ENCODE measurements around the gene CHRNA9.
A peak's percentile ranks its signal among the peaks of the same experiment; 100 is the strongest.
"Not testable (repeated sequence)": the region's sequence is repeated elsewhere in the genome, so short reads cannot be mapped to it uniquely, and the experiment has no call there.

The CHRNA9 gene, protein sequence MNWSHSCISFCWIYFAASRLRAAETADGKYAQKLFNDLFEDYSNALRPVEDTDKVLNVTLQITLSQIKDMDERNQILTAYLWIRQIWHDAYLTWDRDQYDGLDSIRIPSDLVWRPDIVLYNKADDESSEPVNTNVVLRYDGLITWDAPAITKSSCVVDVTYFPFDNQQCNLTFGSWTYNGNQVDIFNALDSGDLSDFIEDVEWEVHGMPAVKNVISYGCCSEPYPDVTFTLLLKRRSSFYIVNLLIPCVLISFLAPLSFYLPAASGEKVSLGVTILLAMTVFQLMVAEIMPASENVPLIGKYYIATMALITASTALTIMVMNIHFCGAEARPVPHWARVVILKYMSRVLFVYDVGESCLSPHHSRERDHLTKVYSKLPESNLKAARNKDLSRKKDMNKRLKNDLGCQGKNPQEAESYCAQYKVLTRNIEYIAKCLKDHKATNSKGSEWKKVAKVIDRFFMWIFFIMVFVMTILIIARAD

GRCh38 chr4:40334591-40335524 lies at the start of gene CHRNA9:
Gene CHRNA9 (plus strand): TSS chr4:40335333. CDS start chr4:40335468, 135 bp downstream.
- DNase-seq, result peak; percentile 6 to 30

DNA sequence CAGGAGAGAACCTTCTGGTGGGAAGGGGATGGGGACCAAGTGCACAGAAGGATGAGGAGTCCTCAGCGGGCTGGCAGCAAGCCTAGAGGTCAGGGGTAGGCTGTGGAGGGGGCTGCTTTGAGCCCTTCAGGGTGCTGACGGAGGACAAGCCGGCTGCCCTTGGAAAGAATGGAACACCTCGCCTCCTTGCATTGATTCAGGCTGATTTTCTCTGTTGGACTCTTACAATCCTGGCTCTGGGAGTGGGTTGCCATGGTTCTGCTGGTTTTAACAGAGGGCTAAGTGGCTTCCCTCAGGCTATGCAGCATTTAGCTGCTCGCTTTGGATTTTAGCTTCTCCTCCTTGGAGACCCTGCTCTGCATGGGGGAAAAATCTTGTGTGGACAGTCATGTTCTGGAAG lies 49.4 kb upstream of the CHRNA9 start:
- DNase-seq, result no peak

GRCh38 chr4:40288566-40288965 lies 46.6 kb upstream of the CHRNA9 start:
- no peak for DNase-seq

DNA sequence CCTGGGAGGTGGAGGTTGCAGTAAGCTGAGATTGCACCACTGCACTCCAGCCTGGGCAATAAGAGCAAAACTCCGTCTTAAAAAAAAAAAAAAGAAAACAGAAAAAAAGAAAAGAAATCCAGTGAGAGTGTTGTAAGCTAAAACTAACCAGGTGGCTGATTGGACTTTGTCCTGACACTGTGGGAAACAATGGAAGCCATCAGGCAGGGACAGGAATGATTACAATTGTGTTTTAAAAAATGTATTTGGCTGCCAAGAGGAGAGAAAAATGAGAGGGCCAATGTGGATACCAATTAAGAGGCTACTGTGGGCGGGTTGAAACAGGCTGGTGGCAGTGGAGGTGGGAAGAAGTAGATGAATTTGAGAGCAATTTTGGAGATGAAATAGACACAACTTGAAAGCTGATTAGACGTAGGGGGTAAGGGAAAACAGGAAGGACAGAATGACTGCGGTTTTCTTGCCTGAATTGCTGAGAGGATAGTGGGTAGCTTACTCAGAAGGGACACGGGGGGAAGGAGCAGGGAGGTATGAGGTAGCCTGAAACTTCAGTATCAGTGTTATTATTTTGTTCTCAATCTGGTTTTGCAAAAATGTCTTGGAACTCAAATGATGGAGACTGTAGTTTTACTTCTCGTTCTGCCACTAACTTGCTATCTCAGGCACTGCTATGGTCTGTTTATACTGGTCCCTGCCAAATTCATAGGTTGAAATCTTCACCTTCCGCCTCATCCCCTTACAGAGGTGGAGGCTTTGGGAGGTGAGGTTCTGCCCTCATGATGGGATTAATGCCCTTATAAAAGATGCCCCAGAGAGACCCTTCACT lies 45.6 kb upstream of the CHRNA9 start:
- DNase-seq, result no peak

DNA sequence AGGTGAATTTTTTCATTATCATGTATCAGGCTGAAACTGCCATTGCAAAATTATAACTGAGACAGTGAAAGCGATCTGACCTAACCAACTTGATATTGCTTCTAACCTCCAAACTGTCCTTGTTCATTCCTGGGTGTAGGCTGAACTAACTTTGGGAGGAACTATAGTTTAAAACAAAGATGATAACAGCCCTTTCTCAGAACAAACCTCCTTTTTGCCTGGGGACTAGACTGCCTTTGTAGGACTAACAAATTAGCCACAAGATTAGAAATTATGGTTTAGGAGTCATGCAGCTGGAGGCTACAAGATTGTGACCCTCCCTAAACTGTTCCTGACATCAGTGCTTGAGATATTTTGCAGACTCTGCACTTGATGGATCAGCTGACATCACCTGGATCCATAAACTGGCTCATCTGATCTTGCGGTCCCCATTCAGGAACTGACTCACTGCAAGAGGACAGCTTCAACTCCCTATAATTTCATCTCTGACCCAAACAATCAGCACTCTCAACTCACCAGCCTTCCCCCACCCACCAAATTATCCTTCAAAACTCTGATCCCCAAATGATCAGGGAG lies 44.4 kb upstream of the CHRNA9 start:
- not testable (repeated sequence) for DNase-seq

GRCh38 chr4:40292313-40292759 lies 42.8 kb upstream of the CHRNA9 start:
- DNase-seq, result no peak

GRCh38 chr4:40294339-40294738 lies 40.8 kb upstream of the CHRNA9 start:
- no peak for DNase-seq

GRCh38 chr4:40295030-40295429 lies 40.1 kb upstream of the CHRNA9 start:
- not testable (repeated sequence) for DNase-seq

- DNase-seq, result no peak
These were observed 39.6 kb upstream of the CHRNA9 start for GRCh38 chr4:40295572-40295971.

GRCh38 chr4:40299126-40299525 lies 36.0 kb upstream of the CHRNA9 start:
- DNase-seq, result no peak

DNA sequence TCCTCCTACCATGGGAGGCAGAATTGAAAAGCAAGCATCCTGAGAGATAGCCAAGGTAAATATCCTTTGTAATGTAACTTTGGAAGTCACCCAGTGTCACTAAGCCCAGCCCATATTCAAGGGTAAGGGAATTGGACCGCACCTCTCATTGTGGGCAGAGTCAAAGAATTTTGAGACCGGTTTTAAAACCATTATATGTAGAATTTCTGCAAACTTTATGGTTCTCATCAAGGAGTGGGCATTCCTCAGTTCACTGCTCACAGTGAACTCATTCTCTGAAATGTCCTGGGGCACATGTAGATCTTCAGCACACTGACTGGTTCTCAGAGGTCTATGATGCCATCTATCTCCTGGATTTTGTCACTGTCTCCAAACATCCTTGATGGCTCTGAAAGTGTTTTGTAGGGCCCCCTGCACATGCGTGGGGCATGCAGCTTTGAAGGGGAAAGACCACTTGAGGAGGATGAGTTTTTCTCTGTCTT lies 35.3 kb upstream of the CHRNA9 start:
- no peak for DNase-seq

DNA sequence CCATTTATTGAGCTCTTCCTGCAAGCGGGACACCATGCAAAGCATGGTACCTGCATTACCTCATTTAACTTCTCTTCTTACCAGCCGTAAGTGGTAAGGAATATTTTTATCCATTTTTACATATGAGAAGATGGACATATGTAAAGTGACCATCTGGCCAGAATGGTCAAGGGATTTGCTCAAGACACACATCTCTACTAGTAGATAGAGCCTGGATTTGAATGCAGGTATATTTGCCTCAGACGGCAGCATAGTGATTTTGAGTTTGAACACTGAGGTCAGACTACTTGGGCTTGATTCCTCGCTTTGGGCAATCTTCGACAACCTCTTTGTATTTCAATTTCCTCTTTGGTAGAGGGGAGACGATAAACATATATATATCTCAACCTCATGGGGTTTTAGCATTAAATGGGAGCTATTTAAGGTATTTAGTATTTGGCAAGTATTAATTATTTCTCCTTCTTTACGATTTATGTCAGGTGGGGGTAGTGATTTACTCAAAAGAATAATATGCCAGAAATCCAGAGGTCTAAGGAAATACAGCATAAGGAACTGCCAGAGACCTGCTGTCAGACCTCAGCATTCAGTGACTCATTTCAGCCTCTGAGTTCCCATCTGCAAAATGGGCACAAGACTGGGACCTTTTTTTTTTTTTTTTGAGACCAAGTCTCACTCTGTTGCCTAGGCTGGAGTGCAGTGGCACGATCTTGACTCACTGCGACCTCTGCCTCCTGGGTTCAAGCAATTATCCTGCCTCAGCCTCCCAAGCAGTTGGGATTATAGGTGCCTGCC lies 34.6 kb upstream of the CHRNA9 start:
- DNase-seq, result no peak

DNA sequence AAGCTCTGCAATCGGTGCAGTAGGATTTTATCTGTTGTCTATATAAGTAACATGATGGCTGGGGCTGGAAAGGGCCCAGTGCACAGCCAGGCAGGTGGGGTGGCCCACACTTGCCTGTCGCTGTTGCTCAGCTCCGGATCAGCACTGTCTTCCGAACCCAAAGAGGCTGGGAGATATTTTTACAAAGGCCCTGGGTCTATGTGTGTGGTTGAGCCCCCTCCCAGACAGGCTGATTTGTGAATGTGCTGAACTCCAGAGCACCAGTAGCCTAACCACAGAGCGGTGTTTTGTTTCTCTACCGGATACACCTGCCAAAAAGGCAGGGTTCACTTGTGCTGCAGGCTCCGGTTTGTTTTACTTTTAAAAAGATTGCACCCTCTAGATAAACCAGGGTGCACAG lies 33.5 kb upstream of the CHRNA9 start:
- DNase-seq, result no peak

GRCh38 chr4:40303751-40304150 lies 31.4 kb upstream of the CHRNA9 start:
- no peak for DNase-seq

DNA sequence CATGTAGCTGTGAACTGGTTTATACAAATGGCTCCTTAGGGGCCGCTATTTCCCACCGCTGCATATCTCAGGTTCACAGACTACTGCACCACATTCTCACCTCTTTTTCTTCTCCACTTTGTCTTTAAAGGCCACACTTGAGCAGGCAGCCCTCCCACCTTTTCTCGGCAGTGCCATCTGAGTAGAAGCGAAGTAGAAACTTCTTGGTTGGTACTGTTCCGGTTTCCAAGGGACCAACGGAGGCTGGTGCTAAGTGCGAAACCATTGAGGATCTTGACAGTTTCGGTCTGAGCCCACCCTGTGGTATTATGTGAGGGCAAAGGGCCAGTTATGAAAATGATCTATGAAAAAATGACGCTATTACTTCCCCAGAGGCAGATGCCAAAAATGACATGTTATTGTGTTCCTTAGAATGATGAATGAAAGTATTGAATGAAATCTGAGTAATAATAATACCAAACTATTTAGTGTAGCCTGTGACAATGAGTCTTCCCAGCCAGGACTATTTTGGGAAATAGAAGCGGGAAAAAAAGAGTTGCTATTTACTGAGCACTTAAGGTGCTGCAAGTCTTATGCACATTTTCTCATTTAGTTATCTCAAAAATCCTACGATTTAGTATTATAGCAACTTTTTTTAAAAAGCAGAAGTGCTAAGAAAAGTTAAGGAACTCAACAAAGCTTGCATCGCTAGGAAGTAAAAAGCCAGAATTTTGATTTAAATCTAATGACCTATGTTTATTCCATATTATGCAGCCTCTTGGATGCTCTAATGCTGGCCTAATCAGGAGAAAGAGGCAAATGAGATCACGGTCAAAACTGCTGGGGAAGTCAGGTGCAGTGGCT lies 29.6 kb upstream of the CHRNA9 start:
- DNase-seq, result no peak

- no peak for DNase-seq
These were observed 28.9 kb upstream of the CHRNA9 start for GRCh38 chr4:40306226-40306625.

- no peak for DNase-seq
These were observed 28.2 kb upstream of the CHRNA9 start for GRCh38 chr4:40306976-40307375.

DNA sequence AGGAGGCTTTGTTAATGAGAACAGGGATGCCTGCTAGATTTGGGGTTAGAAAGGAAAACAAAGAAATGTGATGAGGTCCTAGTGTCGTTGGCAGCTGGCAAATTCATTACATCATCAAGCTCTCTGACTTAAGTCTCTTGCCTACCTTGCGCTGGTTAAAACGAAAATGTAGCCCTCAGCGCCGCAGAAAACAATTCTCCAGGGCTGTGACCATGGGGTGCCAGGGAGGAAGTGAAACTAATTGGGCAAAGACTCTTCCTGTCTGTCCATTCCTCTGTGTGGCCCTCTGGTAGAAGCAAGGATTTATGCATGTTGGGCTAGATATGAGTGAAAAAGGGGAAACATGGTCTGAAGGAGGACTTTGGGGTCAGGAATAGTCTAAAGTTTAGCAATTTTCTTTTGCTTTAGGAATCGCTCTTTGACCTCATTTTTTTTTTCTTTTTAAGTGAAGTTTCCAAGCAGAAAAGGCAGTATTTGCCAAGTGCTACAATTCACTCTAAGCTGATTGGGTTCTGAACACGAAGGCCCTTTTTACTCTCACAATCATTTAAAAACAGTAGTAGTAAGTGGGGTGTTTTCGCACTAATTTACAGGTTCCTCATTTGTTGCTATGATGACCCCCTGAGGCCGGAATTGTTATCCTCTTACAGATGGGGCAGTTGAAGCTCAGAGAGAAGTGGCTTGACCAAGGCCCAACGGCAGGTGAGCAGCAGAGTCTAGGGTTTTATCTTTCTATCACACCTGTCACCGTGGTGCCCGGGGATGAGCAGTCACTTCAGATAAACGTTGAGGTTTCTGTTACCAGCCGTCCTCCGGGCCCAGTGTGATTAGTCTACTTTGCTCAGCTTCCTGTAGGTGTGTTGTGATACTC lies 27.3 kb upstream of the CHRNA9 start:
- DNase-seq, result no peak

DNA sequence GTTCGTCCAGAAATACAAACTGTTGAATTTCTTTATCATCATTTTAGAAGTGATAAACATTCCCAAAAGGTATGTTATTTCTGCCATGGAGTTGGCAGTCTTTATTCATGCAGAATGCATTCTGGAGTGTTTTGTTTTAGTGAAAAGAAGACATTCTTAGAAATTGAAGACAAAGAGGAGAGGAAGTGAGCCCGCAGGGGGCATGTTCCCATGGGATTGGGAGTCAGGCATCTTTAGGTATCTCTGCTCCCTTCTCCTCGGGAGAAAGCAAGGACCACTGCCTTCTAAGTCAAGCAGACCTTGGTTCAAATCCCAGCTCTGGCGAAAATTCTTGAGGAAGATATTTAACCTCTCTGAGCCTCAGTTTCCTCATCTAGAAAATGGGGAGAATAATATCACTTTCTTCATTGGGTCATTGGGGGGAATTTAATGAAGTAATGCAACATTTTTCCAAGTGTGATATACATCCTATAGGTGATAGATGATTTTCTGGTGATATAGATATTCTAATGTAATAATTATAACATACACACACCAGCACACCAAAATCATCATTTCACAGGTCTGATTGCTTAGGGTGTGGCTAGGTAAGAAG lies 26.5 kb upstream of the CHRNA9 start:
- DNase-seq, result no peak
